Activated T-cell treated with anti-CD3 and anti-CD28 coated beads, Interleukin-2, amount 50 U/mL, for 24 hours (primary cell): ENCODE data around the gene BICD2.

Experiments used
- DNase-seq: peaks from one replicate; pipeline ENCODE4 v3.0.0-alpha.2; 2020
- H3K27ac Mint-ChIP-seq: 2 replicates; pipeline ENCODE4 v1.8.0; 2020; ENCODE audit warnings: mild to moderate bottlenecking, mixed read lengths
- H3K27me3 Mint-ChIP-seq: 2 replicates; pipeline ENCODE4 v1.8.0; 2020; ENCODE audit warnings: mixed read lengths
- H3K36me3 Mint-ChIP-seq: 2 replicates; pipeline ENCODE4 v1.8.0; 2020; ENCODE audit warnings: low read depth, mixed read lengths
- H3K4me1 Mint-ChIP-seq: 2 replicates; pipeline ENCODE4 v1.8.0; 2020; ENCODE audit warnings: low read depth, mixed read lengths
- H3K4me3 Mint-ChIP-seq: 2 replicates; pipeline ENCODE4 v1.8.0; 2020; ENCODE audit warnings: mild to moderate bottlenecking, moderate library complexity, mixed read lengths
- H3K9me3 Mint-ChIP-seq: 2 replicates; pipeline ENCODE4 v1.8.0; 2020; ENCODE audit warnings: mixed read lengths

The BICD2 gene

GRCh38 chr9:92710368-92710767, 54.3 kb downstream of the BICD2 start:
- Mint-ChIP-seq H3K4me1 (peaks cover 37% of the 10 kb centered on the region), H3K36me3 (peaks cover 61% of the 10 kb centered on the region), H3K27me3 (no peaks in the 10 kb centered on the region), H3K9me3 (no peaks in the 10 kb centered on the region), H3K27ac (peak overlapping the region; percentile 18), H3K4me3 (no peak overlapping the region)
- DNase-seq: no peak

- Mint-ChIP-seq H3K27me3 (no peaks in the 10 kb centered on the region), H3K36me3 (peaks cover 59% of the 10 kb centered on the region), H3K27ac (no peak overlapping the region), H3K9me3 (no peaks in the 10 kb centered on the region), H3K4me3 (no peak overlapping the region), H3K4me1 (peaks cover 37% of the 10 kb centered on the region)
- DNase-seq: no peak
These were observed 54.7 kb downstream of the BICD2 start for GRCh38 chr9:92709954-92710353.

- no peak for DNase-seq
- peaks cover 37% of the 10 kb centered on the region for H3K4me1 Mint-ChIP-seq
- no peaks in the 10 kb centered on the region for H3K27me3 Mint-ChIP-seq
- H3K27ac Mint-ChIP-seq: no peak overlapping the region
- H3K36me3 Mint-ChIP-seq: peaks cover 56% of the 10 kb centered on the region
- H3K4me3 Mint-ChIP-seq: no peak overlapping the region
- H3K9me3 Mint-ChIP-seq: no peaks in the 10 kb centered on the region
These were observed 55.4 kb downstream of the BICD2 start for GRCh38 chr9:92709240-92709639.

- DNase-seq: no peak
- H3K4me3 Mint-ChIP-seq: no peak overlapping the region
- no peak overlapping the region for H3K27ac Mint-ChIP-seq
- no peaks in the 10 kb centered on the region for H3K9me3 Mint-ChIP-seq
- peaks cover 44% of the 10 kb centered on the region for H3K36me3 Mint-ChIP-seq
- H3K4me1 Mint-ChIP-seq: peaks cover 28% of the 10 kb centered on the region
- H3K27me3 Mint-ChIP-seq: no peaks in the 10 kb centered on the region
These were observed 57.1 kb downstream of the BICD2 start for GRCh38 chr9:92707530-92707929.

- Mint-ChIP-seq H3K4me1 (peaks cover 17% of the 10 kb centered on the region), H3K9me3 (no peaks in the 10 kb centered on the region), H3K4me3 (no peak overlapping the region), H3K27ac (no peak overlapping the region), H3K27me3 (no peaks in the 10 kb centered on the region), H3K36me3 (peaks cover 35% of the 10 kb centered on the region)
- no peak for DNase-seq
These were observed 58.3 kb downstream of the BICD2 start for GRCh38 chr9:92706218-92706940.

GRCh38 chr9:92704528-92704927, 60.1 kb downstream of the BICD2 start:
- Mint-ChIP-seq H3K4me3 (no peak overlapping the region), H3K9me3 (no peaks in the 10 kb centered on the region), H3K27ac (no peak overlapping the region), H3K4me1 (peaks cover 14% of the 10 kb centered on the region), H3K36me3 (peaks cover 17% of the 10 kb centered on the region), H3K27me3 (no peaks in the 10 kb centered on the region)
- no peak for DNase-seq

GRCh38 chr9:92696619-92697018, 68.0 kb downstream of the BICD2 start:
- no peaks in the 10 kb centered on the region for H3K4me1 Mint-ChIP-seq
- H3K36me3 Mint-ChIP-seq: peaks cover 3% of the 10 kb centered on the region
- no peaks in the 10 kb centered on the region for H3K27me3 Mint-ChIP-seq
- no peak for DNase-seq
- no peak overlapping the region for H3K27ac Mint-ChIP-seq
- no peak overlapping the region for H3K4me3 Mint-ChIP-seq
- peaks cover 52% of the 10 kb centered on the region for H3K9me3 Mint-ChIP-seq

- Mint-ChIP-seq H3K4me1 (no peaks in the 10 kb centered on the region), H3K9me3 (peaks cover 13% of the 10 kb centered on the region), H3K27ac (no peak overlapping the region), H3K27me3 (no peaks in the 10 kb centered on the region), H3K4me3 (no peak overlapping the region), H3K36me3 (no peaks in the 10 kb centered on the region)
- DNase-seq: no peak
These were observed 77.7 kb downstream of the BICD2 start for GRCh38 chr9:92686954-92687353.

GRCh38 chr9:92685022-92685421, 79.6 kb downstream of the BICD2 start:
- no peak overlapping the region for H3K4me3 Mint-ChIP-seq
- DNase-seq: no peak
- no peak overlapping the region for H3K27ac Mint-ChIP-seq
- H3K27me3 Mint-ChIP-seq: no peaks in the 10 kb centered on the region
- H3K36me3 Mint-ChIP-seq: no peaks in the 10 kb centered on the region
- H3K9me3 Mint-ChIP-seq: peaks cover 1% of the 10 kb centered on the region
- H3K4me1 Mint-ChIP-seq: no peaks in the 10 kb centered on the region

GRCh38 chr9:92682269-92682668, 82.4 kb downstream of the BICD2 start:
- no peaks in the 10 kb centered on the region for H3K4me1 Mint-ChIP-seq
- H3K27me3 Mint-ChIP-seq: no peaks in the 10 kb centered on the region
- H3K36me3 Mint-ChIP-seq: no peaks in the 10 kb centered on the region
- H3K9me3 Mint-ChIP-seq: no peaks in the 10 kb centered on the region
- H3K27ac Mint-ChIP-seq: no peak overlapping the region
- H3K4me3 Mint-ChIP-seq: no peak overlapping the region
- DNase-seq: no peak

- H3K36me3 Mint-ChIP-seq: no peaks in the 10 kb centered on the region
- H3K27me3 Mint-ChIP-seq: no peaks in the 10 kb centered on the region
- no peak overlapping the region for H3K27ac Mint-ChIP-seq
- no peaks in the 10 kb centered on the region for H3K4me1 Mint-ChIP-seq
- no peak for DNase-seq
- H3K4me3 Mint-ChIP-seq: no peak overlapping the region
- no peaks in the 10 kb centered on the region for H3K9me3 Mint-ChIP-seq
These were observed 84.2 kb downstream of the BICD2 start for GRCh38 chr9:92680166-92681119.

- Mint-ChIP-seq H3K36me3 (no peaks in the 10 kb centered on the region), H3K9me3 (no peaks in the 10 kb centered on the region), H3K27me3 (no peaks in the 10 kb centered on the region), H3K4me3 (no peak overlapping the region), H3K27ac (no peak overlapping the region), H3K4me1 (no peaks in the 10 kb centered on the region)
- no peak for DNase-seq
These were observed 85.0 kb downstream of the BICD2 start for GRCh38 chr9:92679413-92680165.

- Mint-ChIP-seq H3K27ac (peak overlapping the region; percentile 47), H3K4me3 (peak overlapping the region; percentile 98)
- DNase-seq: no peak
These were observed 93.3 kb downstream of the BICD2 start for GRCh38 chr9:92671323-92671722.

GRCh38 chr9:92669890-92670708, 94.5 kb downstream of the BICD2 start, which contains the start of gene IPPK:
Gene IPPK (minus strand): TSS chr9:92670131. CDS start chr9:92669988, 143 bp downstream.
- Mint-ChIP-seq H3K4me3 (peak within 1 kb of the TSS; percentile 98), H3K4me1 (peaks cover 36% of the 10 kb centered on the region), H3K36me3 (peaks cover 47% of the 10 kb centered on the region)

More at GRCh38 chr9:92671323-92671722, 93.3 kb downstream of the BICD2 start:
- Mint-ChIP-seq H3K27me3 (no peaks in the 10 kb centered on the region), H3K9me3 (no peaks in the 10 kb centered on the region), H3K4me1 (peaks cover 27% of the 10 kb centered on the region), H3K36me3 (peaks cover 41% of the 10 kb centered on the region)

More at GRCh38 chr9:92669890-92670708, 94.5 kb downstream of the BICD2 start, which contains the start of gene IPPK:
- H3K27me3 Mint-ChIP-seq: no peaks in the 10 kb centered on the region
- DNase-seq: peak; percentile 98
- no peaks in the 10 kb centered on the region for H3K9me3 Mint-ChIP-seq
- H3K27ac Mint-ChIP-seq: peak within 1 kb of the TSS; percentile 97
